HG03558 (cell line): ENCODE measurements around the gene TMEM132A.
"Not testable (repeated sequence)": the region's sequence is repeated elsewhere in the genome, so short reads cannot be mapped to it uniquely, and the experiment has no call there.

ENCODE experiments used
- ATAC-seq: cut with Tn5 transposase; IDR thresholded peaks from one replicate; pipeline ENCODE4 v1.9.1; 2021; ENCODE audit warnings: moderate number of reproducible peaks; ENCODE audit not compliant: unreplicated experiment; ENCODE audit errors: extremely low read depth

TMEM132A gene

DNA sequence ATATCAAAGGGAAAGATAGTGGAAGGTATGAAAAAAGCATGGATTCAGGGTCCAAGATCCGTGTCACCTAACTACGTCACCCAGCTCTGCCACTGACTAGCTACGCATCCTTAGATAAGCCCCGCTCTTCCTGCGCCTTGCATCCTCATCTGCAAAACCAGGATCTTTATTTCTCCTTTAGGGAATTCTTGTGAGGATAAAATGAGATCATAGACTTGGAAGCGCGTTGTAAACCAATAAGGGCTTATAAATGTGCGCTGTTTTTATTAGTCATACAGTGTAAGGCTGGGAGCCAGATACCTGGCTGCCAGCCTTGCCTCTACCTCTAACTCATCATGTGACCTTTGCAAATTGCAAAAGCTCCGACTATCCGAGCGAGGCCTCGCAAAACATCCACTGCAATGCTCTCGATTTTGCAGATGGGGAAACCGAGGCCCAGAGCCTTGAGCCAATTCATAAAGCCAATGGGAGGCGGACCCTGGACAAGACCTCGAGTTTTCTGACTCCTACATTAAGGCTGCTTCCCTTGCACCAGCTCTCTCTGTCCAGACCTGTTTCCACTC lies 18.6 kb upstream of the TMEM132A start:
- no peak for ATAC-seq

DNA sequence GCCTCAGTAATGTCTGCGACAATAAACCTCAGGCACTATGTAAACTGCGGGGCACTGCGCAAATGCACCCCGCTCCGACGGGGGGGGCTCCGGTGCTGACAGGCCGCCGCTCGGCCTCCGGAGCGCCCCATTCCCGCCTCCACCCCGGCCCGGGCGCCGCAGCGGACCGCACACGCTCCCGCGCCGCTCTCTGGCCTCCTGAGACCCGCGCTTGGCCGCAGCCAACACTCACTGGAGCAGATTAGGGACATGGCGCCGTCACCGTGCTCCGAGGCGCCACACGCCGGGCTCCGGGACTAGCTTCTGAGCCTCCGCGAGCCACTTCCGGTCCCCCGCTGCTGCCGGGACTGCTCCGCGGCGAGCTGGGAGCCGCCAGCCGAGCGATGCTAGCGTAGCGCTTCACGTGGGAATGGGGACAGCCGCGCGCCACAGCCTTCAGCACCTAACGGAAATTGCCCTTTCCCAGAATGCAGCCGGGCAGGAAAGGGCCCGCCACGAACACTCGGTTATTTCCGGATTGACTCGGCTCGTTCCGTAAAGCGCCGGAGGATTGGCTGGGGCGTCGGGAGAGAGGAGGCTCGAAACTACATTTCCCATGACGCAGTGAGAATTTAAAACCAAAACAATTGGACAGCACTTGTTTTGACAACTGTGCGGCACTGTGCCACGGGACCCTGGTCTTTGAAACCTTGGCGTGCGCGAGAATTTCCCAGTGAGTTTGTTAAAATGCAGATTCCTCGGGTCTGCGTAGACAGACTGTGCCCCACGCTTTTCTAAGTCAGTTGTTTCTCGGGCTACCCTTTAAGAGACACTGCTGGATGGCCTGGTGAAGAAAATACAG lies 17.9 kb upstream of the TMEM132A start, which contains the start of gene PRPF19:
TSS of gene PRPF19 (minus strand) at position 454 of the 841 bp plus-strand sequence. CDS start at position 251, 203 bp downstream.
- ATAC-seq: peak; percentile 55

DNA sequence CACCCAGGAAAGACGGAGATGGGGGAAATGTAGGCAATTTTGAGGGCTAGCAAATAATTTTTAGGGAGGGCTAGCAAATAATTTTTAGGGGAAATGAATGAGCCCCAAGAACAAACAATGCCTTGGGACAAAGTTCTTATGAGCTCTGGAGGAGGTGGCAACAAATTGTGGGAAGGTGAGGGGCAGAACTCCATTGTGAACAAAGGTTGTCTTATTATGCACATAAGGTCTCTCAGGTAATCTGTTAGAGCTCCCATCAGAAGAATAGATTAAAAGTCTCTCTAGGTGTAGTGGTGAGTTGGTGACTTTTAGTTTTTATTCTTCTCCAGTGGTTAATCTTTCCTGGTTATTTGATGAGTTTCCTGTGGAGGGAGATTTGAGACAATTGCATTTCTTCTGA lies 15.5 kb upstream of the TMEM132A start:
- no peak for ATAC-seq

DNA sequence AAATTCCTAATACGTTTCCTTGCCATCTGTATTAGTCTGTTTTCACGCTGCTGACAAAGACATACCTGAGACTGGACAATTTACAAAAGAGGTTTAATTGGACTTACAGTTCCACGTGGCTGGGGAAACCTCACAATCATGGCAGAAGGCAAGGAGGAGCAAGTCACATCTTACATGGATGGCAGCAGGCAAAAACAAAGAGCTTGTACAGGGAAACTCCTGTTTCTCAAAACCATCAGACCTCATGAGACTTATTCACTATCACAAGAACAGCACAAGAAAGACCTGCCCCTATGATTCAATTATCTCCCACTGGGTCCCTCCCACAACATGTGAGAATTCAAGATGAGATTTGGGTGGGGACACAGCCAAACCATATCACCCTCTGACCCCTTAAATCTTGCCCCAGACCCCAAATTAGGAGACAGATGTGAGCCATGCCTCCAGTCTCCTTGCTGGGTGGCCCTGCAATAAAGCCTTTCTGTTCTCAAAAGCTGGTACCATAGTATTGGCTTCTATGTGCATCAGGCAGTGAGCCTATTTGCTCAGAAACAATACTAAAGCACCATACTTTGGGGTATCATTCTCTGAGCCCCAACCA lies 14.5 kb upstream of the TMEM132A start:
- not testable (repeated sequence) for ATAC-seq

DNA sequence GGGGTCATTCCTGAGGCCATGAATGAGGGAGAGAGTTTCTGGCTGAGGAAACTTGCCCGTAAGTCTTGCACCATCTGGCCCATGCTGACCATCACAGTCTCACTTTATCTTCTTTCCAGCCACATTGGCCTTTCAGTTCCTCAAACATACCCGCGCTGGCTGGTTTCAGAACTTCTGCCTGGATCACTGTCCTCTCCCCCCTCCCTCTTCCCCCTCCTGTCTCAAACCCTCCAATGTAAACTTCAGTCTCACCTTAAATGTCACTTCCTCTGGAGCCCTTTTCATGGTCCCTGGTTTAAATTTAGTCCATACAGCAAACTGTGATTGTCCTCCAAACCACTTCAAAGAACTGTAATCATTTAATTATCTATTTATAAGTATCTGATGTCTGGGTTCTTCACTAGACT lies 14.0 kb upstream of the TMEM132A start:
- ATAC-seq: peak; percentile 23

DNA sequence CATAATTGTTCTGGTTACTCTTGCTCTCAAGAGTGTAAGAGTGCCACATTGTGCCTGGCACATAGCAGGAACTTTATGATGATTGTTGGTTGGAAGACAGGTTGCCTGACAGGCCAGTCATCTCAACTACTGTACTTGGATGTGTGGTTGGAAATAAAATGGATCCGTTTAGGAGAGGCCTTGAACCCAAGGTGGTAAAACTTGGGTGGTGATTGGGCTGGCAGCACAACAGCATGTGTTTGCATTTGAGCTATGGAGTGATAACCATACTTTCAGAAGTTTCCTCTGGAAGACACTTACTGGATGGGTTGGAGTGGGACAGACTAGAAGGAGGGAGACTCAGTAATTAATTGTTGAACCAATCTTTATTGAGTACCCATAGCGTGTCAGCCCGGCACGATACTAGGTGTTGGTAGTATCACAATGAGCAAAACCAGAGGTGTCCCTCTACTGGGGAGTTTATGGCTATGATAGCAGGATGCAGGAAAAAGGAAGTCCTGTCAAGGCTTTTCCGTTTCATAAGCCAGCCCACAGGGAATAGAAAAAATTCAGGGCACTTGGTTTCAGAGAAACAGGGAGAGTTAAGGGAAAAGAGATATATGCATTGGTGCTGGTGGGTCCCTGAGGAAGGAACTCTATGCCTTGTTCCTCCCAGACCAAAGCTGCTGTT lies 13.4 kb upstream of the TMEM132A start:
- ATAC-seq: no peak

DNA sequence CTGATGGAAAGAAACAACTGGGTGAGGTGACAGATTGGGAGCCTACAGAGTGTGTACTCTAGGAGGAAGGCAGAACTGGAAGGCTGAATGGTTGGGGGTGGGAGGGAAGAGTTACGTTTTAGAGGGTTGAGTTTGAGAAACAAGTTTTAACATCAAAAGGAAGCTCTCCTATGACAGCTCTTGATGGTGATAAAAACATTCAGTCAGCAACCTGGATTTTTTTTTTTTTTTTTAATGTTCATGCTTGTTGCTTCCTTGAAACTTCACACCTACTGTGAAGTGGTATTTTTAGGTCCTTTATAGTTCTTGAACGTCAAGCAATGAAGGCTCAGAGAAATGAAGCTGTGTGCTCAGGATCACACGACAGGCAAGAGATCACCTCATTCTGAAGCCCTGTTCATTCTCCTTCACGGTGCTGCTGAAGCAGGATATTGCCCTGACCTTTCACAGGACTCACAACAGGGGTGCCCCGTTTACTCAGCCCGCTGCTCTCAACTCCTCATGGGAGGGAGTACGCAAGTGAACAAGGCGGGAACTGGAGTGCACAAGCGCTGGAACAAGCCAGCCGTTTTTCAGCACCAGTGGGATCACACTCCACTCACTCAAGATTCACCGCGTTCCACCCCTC lies 11.9 kb upstream of the TMEM132A start:
- no peak for ATAC-seq

DNA sequence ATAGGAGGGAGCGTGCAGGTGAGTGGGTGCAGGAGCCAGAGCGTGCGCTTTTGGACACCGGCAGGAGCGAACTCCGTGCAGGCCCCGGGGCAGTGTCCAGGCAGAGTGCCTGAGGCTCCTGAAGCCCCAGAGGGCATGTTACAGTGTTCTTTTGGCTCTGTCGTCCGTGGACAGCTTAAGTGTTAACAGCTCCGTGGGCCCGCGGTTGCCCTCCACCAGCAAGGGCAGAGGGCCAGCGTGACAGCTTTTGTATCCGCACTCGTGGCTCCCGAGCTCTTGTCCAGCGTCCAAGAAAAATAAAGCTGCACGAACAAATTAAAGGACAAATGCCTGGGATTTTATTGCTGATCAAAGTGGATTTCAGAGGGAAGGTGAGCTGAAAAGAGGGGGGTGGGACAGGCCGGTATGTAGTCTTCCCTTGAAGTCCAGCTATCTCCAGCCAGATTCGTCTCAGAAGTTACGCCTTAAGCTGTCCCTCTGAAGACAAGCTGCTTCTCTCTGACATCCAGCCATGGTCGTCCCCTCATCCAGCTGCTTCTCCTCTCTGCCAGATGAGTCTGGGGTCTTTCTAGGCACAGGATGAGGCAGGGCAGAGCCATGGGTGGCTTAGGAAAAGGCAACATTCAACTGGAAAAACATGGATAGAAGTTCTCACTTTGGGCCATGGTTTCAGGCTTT lies 11.3 kb upstream of the TMEM132A start:
- no peak for ATAC-seq

DNA sequence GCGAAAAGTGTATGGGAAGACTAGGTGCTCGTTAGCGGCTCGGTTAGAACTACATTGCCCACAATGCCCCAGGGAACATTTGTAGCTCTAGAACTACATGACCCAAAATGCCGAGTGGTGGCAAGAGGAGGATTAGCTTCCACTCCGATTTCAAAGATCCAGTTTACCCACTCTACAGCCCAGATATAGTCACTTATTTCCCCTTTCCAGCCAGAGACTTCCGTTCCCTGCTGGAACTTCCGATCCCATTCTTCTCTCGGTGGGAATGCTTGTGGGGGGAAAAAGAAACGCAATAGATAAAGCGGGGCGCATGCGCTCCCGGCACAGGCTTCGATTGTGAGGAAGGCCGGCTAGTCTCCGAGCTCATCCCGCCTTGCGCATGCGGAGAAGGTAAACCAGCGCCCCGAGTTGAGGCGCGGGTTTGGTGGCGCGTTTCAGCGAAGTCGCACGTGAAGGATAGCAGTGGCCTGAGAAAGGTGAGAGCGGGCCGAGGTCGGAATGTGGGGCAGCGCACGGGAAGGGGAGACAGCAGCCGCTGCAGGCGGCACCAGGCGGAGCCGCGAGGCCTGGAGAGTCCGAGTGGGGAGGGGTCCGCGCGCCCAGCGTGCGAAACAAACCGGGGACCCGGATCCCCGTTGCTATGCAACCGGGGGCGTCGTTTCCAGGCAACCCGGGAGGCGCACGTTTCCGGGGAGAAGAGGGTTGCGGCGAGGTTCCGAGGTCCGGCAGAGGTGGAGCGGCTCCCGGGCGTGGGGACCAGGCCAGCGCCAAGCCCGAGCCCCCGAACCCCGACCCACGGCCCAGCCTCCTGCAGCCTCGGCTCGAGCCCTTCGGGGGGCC lies 10.2 kb upstream of the TMEM132A start, which contains the start of gene TMEM109:
TSS of gene TMEM109 (plus strand) at position 366 of the 840 bp plus-strand sequence. CDS start 5,536 bp downstream, outside the sequence.
- no peak for ATAC-seq

DNA sequence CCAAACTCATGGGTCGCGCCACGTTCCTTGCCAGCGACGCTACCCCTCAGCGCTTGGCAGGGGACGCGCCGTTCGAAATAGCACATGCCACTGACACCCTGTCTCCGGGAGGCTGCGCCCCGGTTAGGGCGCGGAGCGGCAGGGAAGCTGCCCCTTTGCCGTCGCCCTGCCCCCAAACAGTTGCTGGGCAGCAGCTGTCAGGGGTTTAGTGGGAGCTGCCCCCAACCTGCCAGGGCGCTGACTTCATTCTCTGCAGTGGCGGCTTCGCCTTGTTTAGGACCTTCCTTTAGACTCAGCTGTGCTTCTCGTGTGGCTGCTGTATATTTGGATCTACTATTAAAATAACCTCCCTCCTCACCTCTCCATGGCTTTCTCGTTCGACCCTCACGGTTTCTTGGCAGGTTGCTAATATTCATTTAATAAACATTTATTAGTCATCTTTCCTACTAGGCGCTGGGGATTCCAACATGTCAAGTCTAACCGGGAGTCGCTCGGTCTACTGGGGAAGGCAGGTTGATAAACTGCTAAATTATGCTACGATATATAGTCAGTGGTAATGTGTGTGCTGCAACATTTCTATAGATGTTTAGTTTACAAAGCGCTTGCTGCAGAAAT lies 9.5 kb upstream of the TMEM132A start:
- no peak for ATAC-seq

DNA sequence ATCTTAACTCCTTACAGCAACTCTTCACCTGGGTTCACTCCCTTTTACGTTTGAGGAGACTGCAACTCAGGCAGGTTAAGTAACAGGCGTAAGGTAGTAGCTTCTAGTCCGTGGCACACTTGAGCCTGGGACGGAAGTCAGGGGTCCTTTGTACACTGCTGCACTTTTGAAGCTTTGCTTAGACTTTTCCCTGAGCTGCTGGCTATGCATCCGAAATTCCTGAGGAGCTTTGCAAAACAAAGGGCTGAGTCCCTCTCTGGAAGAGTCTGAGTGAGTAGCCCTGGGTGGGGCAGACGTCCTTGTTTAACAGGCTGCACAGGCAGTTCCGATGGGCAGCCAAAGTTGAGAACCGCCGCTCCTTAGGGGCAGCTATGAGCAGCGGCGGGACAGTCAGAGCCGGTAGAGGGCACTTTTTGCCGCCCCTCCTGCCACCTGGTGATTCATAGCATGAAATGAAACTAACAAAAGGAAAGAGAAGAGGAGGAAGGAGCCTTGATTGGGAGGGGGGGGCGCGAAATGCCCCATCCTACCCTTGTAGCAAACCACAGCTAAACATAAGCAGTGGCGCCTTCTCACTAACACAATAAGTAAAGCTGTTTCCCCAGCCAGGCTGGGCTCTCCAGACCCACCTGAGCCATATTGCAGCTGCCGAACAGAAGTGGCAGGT lies 8.9 kb upstream of the TMEM132A start:
- ATAC-seq: peak; percentile 29

DNA sequence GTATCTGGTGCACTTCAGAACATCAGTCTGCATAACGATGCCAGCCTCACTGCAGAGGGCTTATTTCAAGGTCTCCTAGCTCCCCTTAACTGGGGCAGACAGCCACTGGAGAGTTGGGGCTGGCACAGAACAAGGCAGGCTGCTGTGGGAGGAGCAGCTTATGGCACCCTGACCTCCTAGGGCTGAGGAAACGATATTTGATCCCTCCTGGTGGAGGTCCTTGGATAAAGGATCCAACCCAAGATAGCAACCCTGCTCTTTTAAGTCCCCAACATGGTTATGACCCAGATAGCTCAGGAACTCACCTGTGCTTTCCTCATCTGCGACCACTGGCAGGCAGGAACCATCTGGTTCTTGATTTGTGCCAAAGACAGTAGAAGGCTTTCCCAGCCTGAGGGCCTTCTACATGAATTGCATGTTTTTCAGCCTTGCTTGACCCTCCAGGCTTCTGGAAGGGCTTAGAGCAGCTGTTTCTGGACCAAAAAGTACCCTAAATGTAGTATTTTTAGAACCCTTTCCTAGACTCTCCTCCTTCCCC lies 7.5 kb upstream of the TMEM132A start:
- no peak for ATAC-seq

DNA sequence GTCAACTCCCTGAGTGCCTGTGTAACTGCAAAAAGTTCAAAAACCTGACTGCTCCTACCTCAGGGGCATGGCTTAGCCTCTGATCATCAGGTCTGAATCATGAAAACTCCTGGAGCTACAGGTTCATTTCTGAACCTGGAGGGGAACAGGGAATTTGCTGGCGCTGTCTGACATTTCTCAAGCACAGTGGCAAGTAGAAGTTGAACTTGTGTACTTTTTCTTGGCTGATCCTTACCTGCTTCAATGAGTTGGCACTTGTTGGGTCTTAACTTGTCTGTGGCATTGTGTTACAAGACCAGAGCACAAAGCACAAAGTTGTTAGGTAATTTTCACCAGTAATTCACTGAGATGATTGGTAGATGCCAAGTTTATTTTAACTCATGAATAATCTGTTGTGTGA lies 7.0 kb upstream of the TMEM132A start:
- no peak for ATAC-seq

DNA sequence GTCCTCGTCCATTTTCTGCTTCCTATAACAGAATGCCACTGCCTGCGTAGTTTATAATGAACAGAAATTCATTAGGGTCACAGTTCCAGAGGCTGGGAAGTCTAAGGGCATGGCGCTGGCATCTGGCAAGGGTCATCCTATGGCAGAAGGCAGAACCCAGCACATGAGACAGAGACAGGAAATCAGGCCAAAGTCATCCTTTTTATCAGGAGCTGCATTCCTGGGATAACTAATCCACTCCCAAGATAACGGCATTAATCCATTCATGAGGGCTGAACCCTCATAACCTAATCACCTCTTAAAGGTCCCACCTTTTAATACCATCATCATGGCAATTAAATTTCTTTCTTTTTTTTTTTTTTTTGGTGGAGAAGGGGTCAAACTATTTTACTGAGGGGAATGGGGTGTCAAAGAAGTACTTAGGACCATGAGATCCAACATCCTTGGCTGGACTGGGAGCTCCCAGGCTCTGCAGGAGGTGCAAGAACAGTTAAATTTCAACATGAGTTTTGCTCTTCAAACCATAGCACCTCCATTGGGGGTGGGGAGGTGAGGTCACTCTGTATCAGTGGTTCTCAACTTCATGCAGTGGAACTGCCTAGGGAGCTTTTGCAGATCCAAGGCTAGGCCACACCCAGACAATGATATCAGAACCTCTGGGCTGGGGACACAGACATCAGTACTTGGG lies 5.9 kb upstream of the TMEM132A start:
- ATAC-seq: no peak

DNA sequence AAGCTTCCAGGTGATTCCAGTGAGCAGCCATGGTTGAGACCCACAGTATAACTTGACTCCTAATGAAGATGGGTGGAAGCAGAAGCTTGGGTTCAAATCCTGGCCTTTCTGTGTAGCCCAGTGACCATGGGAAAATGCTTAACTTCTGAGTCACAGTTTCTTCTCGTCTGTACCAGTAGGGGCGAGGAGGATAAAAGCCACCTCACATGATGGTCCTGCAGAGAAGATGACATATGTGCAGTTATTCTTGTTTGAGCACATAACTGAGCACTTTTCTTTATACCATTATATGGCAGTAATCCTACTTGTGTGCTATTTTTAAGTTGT lies 5.4 kb upstream of the TMEM132A start:
- ATAC-seq: no peak

DNA sequence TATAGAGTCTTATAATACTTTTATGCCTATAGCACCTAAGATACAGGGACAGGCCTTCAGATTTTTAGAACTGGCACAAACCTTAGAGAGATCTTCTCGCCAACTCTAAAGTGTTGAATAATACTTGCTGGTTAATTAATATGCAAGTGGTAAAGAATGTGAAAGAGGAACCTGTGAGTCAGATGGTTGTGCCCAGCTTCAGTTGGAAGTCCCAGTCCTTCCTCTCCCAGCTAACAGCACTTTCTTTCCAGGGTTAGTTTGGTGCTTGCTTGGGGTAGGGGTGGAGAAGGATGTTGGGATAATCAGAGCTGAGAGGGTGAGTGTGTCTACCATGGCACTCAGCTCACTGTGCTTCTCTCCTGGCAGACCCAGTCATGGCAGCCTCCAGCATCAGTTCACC lies 4.9 kb upstream of the TMEM132A start:
- ATAC-seq: no peak

DNA sequence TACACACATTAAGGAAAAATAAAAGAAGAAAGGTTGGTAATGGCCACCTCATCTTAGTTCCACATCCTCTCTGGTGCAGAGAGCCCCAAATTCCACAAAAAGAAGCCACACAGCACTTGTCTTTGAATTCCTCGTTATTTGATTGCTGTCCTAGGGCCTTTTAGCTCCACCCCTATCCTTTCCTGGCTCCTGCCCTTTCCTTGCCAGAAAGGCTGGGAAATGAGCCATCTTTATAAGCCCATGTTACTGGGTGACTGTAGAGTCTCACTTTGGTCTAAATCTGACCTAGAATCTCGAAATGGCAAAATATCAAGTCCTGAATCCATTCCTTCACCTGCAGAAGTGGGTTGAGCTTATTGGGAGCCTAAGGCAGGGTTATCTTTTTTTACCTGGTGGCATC lies 4.3 kb upstream of the TMEM132A start:
- ATAC-seq: no peak
